Posterior vena cava (tissue), 2 donors: ENCODE results near the gene GOLGA1. TPM values are rescaled to one million over a fixed set of nuclear protein-coding genes. Genes with fewer than 3 reads are reported as not detected.

ENCODE experiments used
- total RNA-seq, 2 donors: library from RNA; stranded (reverse); fragmentation: NEBNext Ultra II Directional; extraction: Animal tissue kit (Norgen Biotek cat#: 25700); gene quantifications; one replicate each; pipeline ENCODE4 v1.2.1, GENCODE V29; 2021
- donor health status: DM: yes; HTN: yes; CAD: no.
- donor health status: DM: yes; HTN: yes; CAD: no.

Gene GOLGA1
- total RNA-seq, 2 donors from 2014 or later: 21.0 to 21.5 TPM

Other genes starting within 250 kb of the GOLGA1 start
- under 1 TPM; 0.23 to 0.76 TPM for gene NR6A1, start 169.8 kb downstream of the GOLGA1 start, total RNA-seq
- gene OLFML2A, start 163.9 kb downstream of the GOLGA1 start, total RNA-seq: 1 to 10 TPM; 7.8 to 9.1 TPM
- not detected for gene WDR38, start 87.6 kb downstream of the GOLGA1 start, total RNA-seq
- 1,000 to 10,000 TPM in 1 of 2 donors, 100 to 1,000 TPM in 1; 997 to 1,074 TPM for gene RPL35, start 79.1 kb downstream of the GOLGA1 start, total RNA-seq
- 10 to 100 TPM; 23.1 to 23.4 TPM for gene ARPC5L, start 79.0 kb downstream of the GOLGA1 start, total RNA-seq
- 1 to 10 TPM; 6.1 to 8.2 TPM for gene SCAI, start 202.4 kb upstream of the GOLGA1 start, total RNA-seq
- 10 to 100 TPM; 35.2 to 39.5 TPM for gene PPP6C, start 248.7 kb upstream of the GOLGA1 start, total RNA-seq